HUES6 (cell line): ENCODE data around the gene SLC25A2.
A peak's percentile ranks its signal among the peaks of the same experiment; 100 is the strongest.
"Not testable (repeated sequence)": the region's sequence is repeated elsewhere in the genome, so short reads cannot be mapped to it uniquely, and the experiment has no call there.

ENCODE experiments used
- H3K27ac ChIP-seq: 2 replicates; pipeline ENCODE4 v1.7.0; 2013; ENCODE audit warnings: low read depth, mild to moderate bottlenecking, low read length, inconsistent platforms
- H3K27me3 ChIP-seq: 2 replicates; pipeline ENCODE4 v1.6.1; 2013; ENCODE audit warnings: low read length; ENCODE audit not compliant: control insufficient read depth, insufficient read depth
- H3K36me3 ChIP-seq: 2 replicates; pipeline ENCODE4 v1.6.1; 2013; ENCODE audit warnings: low read length; ENCODE audit not compliant: control insufficient read depth, insufficient read depth
- H3K4me1 ChIP-seq: 2 replicates; pipeline ENCODE4 v1.6.1; 2013; ENCODE audit warnings: low read length; ENCODE audit not compliant: control insufficient read depth, insufficient read depth
- H3K4me3 ChIP-seq: 2 replicates; pipeline ENCODE4 v1.5.1; 2013; ENCODE audit warnings: low read depth, low read length
- H3K9ac ChIP-seq: one replicate; pipeline ENCODE4 v1.6.1; 2013; ENCODE audit warnings: mild to moderate bottlenecking, low read length
- H3K9me3 ChIP-seq: 2 replicates; pipeline ENCODE4 v1.6.1; 2013; ENCODE audit warnings: low read depth, low read length; ENCODE audit not compliant: control insufficient read depth, insufficient read depth

The SLC25A2 gene

GRCh38 chr5:141303756-141304155, at the start of gene SLC25A2:
SLC25A2 (minus strand) TSS chr5:141304049; CDS start chr5:141303865, 184 bp downstream.
- no peak within 1 kb of the TSS for H3K27ac ChIP-seq
- H3K9ac ChIP-seq = no peak within 1 kb of the TSS
- H3K4me3 ChIP-seq = no peak within 1 kb of the TSS
- H3K4me1 ChIP-seq = no peaks in the 10 kb centered on the region
- H3K27me3 ChIP-seq = no peaks in the 10 kb centered on the region
- no peaks in the 10 kb centered on the region for H3K36me3 ChIP-seq
- peaks cover 20% of the 10 kb centered on the region for H3K9me3 ChIP-seq

DNA sequence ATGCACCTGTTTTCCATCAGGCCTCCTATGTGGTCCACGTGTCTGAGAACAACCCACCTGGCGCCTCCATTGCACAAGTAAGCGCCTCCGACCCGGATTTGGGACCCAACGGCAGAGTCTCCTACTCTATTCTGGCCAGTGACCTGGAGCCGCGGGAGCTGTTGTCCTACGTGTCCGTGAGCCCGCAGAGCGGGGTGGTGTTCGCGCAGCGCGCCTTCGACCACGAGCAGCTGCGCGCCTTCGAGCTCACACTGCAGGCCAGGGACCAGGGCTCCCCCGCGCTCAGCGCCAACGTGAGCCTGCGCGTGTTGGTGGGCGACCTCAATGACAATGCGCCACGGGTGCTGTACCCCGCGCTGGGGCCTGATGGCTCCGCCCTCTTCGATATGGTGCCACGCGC, 47.7 kb upstream of the SLC25A2 start:
- no peak overlapping the region for H3K27ac ChIP-seq
- no peak overlapping the region for H3K4me3 ChIP-seq
- no peaks in the 10 kb centered on the region for H3K27me3 ChIP-seq
- no peak overlapping the region for H3K9ac ChIP-seq
- H3K36me3 ChIP-seq = no peaks in the 10 kb centered on the region
- peaks cover 41% of the 10 kb centered on the region for H3K9me3 ChIP-seq
- H3K4me1 ChIP-seq = no peaks in the 10 kb centered on the region

DNA sequence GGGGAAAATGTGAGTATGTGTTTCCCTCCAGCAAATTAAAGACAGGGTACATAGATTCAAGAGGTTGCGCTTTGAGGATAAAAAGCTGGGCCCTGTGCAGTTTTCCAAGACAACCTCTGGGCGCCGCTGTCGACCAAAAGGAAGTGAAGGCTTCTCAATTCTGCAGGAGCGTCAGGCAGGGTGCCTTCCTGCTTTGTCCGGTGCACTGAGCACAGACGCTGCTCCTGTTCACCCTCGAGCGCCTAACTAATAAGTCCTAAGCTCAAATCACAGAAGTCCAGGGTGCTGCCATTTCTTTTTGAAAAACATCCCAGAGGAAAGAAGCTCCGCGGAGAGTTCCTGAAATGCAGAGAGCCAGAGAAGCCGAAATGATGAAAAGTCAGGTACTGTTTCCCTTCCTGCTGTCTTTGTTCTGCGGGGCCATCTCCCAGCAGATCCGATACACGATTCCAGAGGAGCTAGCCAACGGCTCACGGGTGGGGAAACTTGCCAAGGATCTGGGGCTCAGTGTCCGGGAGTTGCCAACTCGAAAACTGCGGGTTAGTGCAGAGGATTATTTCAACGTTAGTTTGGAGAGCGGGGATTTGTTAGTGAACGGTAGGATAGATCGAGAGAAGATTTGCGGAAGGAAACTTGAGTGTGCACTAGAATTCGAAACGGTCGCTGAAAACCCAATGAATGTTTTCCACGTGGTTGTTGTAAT, 46.2 kb upstream of the SLC25A2 start, which contains the start of gene PCDHGB1:
PCDHGB1 (plus strand) TSS at position 183 of the 703 bp plus-strand sequence; CDS start at position 345, 162 bp downstream.
- peak within 1 kb of the TSS; percentile 47 for H3K4me3 ChIP-seq
- H3K4me1 ChIP-seq = no peaks in the 10 kb centered on the region
- H3K9me3 ChIP-seq = peaks cover 32% of the 10 kb centered on the region
- H3K27ac ChIP-seq = no peak within 1 kb of the TSS
- no peak within 1 kb of the TSS for H3K9ac ChIP-seq
- no peaks in the 10 kb centered on the region for H3K36me3 ChIP-seq
- no peaks in the 10 kb centered on the region for H3K27me3 ChIP-seq

DNA sequence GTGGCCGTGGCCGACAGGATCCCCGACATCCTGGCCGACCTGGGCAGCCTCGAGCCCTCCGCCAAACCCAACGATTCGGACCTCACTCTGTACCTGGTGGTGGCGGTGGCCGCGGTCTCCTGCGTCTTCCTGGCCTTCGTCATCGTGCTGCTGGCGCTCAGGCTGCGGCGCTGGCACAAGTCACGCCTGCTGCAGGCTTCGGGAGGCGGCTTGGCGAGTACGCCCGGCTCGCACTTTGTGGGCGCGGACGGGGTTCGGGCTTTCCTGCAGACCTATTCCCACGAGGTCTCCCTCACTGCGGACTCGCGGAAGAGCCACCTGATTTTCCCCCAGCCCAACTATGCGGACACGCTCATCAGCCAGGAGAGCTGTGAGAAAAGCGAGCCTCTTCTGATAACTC, 42.2 kb upstream of the SLC25A2 start:
- not testable (repeated sequence) for H3K27ac ChIP-seq, H3K4me1 ChIP-seq, H3K27me3 ChIP-seq, H3K9ac ChIP-seq, H3K36me3 ChIP-seq, H3K4me3 ChIP-seq
- peaks cover 33% of the 10 kb centered on the region for H3K9me3 ChIP-seq

GRCh38 chr5:141345327-141345726, 41.5 kb upstream of the SLC25A2 start:
- H3K27me3 ChIP-seq = no peaks in the 10 kb centered on the region
- peaks cover 31% of the 10 kb centered on the region for H3K9me3 ChIP-seq
- no peak overlapping the region for H3K9ac ChIP-seq
- no peaks in the 10 kb centered on the region for H3K36me3 ChIP-seq
- H3K4me3 ChIP-seq = no peak overlapping the region
- H3K4me1 ChIP-seq = no peaks in the 10 kb centered on the region
- H3K27ac ChIP-seq = no peak overlapping the region

DNA sequence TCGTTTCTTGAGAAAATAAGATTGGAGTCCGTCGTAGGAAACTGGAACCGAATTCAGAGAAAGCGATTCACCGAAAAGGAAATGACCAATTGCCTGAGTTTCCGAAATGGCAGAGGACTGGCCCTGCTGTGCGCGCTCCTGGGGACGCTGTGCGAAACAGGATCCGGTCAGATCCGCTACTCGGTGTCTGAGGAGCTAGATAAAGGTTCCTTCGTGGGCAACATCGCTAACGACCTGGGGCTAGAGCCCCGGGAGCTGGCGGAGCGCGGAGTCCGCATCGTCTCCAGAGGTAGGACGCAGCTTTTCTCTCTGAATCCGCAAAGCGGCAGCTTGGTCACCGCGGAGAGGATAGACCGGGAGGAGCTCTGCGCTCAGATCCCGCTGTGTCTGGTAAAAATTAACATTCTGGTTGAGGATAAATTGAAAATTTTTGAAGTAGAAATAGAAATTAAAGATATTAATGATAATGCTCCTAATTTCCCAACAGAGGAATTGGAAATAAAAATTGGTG, 40.2 kb upstream of the SLC25A2 start:
- H3K4me3 ChIP-seq = peak overlapping the region; percentile 46; the same call in 1 of the 2 replicates
- H3K27ac ChIP-seq = no peak overlapping the region
- H3K9me3 ChIP-seq = peaks cover 41% of the 10 kb centered on the region
- H3K4me1 ChIP-seq = no peaks in the 10 kb centered on the region
- H3K36me3 ChIP-seq = no peaks in the 10 kb centered on the region
- H3K9ac ChIP-seq = no peak overlapping the region
- no peaks in the 10 kb centered on the region for H3K27me3 ChIP-seq

DNA sequence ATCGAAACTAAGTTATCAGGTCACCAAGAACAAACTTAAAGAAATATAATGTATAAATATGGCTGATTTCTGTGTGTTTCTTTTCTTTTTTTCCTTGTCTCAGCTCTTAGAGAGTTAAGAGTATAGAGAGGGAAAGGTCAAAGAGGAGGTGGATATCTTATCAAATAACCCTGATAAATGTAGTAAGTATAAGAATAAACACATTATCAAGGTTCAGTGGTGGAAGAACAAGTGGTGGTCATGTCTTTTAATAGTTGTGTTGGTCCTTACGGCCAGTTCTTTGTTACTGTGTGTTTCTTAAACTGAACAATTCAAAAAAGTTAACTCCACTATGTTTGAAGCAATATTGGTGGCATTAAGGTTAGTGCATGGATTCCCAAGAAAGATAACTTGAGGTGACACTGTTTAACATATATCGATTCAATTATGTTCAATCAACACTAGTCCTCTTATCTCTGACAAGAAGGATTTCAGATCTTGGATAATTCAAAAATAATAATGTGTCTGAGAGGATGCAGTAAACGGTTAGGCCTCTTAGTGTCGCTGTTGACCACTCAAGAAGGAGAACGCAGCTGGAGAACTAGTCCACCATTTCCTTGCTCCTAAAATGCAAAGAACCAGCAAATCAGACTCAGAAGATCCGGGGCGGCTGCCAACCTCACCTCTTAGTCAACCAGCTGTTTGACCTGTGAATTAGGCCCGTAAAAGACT, 39.5 kb upstream of the SLC25A2 start, which contains the start of gene PCDHGA3:
PCDHGA3 (plus strand) TSS at position 588 of the 711 bp plus-strand sequence. CDS start 205 bp downstream, outside the sequence.
- H3K36me3 ChIP-seq = no peaks in the 10 kb centered on the region
- H3K27me3 ChIP-seq = no peaks in the 10 kb centered on the region
- peaks cover 45% of the 10 kb centered on the region for H3K9me3 ChIP-seq
- peak within 1 kb of the TSS; percentile 46; the same call in 1 of the 2 replicates for H3K4me3 ChIP-seq
- H3K9ac ChIP-seq = no peak within 1 kb of the TSS
- no peak within 1 kb of the TSS for H3K27ac ChIP-seq
- no peaks in the 10 kb centered on the region for H3K4me1 ChIP-seq

GRCh38 chr5:141342773-141343172, 38.9 kb upstream of the SLC25A2 start:
- peaks cover 49% of the 10 kb centered on the region for H3K9me3 ChIP-seq
- H3K4me3 ChIP-seq = no peak overlapping the region
- H3K4me1 ChIP-seq = no peaks in the 10 kb centered on the region
- H3K27me3 ChIP-seq = no peaks in the 10 kb centered on the region
- no peak overlapping the region for H3K27ac ChIP-seq
- no peak overlapping the region for H3K9ac ChIP-seq
- H3K36me3 ChIP-seq = no peaks in the 10 kb centered on the region

- not testable (repeated sequence) for H3K4me3 ChIP-seq, H3K27me3 ChIP-seq, H3K9ac ChIP-seq, H3K36me3 ChIP-seq, H3K4me1 ChIP-seq, H3K27ac ChIP-seq
- H3K9me3 ChIP-seq = peaks cover 49% of the 10 kb centered on the region
These were observed 37.0 kb upstream of the SLC25A2 start for GRCh38 chr5:141340781-141341354.

GRCh38 chr5:141338538-141339306, 34.9 kb upstream of the SLC25A2 start, which contains the start of gene PCDHGA2:
PCDHGA2 (plus strand) TSS chr5:141338760.
- Histone ChIP-seq H3K4me3 (0 out of 2 replicates have a peak within 1 kb of the TSS, but pooled peaks have one; percentile 25), H3K36me3 (no peaks in the 10 kb centered on the region), H3K27ac (no peak within 1 kb of the TSS), H3K9ac (no peak within 1 kb of the TSS), H3K9me3 (peaks cover 34% of the 10 kb centered on the region), H3K4me1 (no peaks in the 10 kb centered on the region), H3K27me3 (no peaks in the 10 kb centered on the region)
